A673 (cell line): ENCODE measurements around the gene OR52A1. TPM values are rescaled to one million over a fixed set of nuclear protein-coding genes. Genes with fewer than 3 reads are reported as not detected.

Experiments
- BruUV-seq: library from RNA; stranded (reverse); fragments of 400-500 nt; replicated peaks from 2 replicates; lab custom pipeline; 2021; lab: Mats Ljungman, UMichigan
- CTCF ChIA-PET: fragments of 300-600 bp; sonication (Branson Sonifier 250); formaldehyde crosslinking; loops from one replicate; lab custom pipeline; 2022; ENCODE audit warnings: antibody characterized with exemption; lab: Charles Lee
- POLR2A ChIA-PET: fragments of 300-600 bp; sonication (Branson Sonifier 250); formaldehyde crosslinking; loops from one replicate; lab custom pipeline; 2022; ENCODE audit warnings: antibody characterized with exemption; ENCODE audit not compliant: low non-redundant PET; lab: Charles Lee
- DNase-seq: peaks from one replicate; pipeline ENCODE4 v3.0.0-alpha.2; 2015; ENCODE audit warnings: low spot score
- H3K27ac ChIP-seq: fragments of 200-600 bp; sonication (generic); 2 replicates; pipeline ENCODE4 v1.5.1; 2016; ENCODE audit warnings: mixed run types, low read depth, mild to moderate bottlenecking, mixed read lengths, antibody characterized with exemption, low read length; ENCODE audit not compliant: poor library complexity, severe bottlenecking
- H3K27me3 ChIP-seq: fragments of 200-600 bp; sonication (generic); replicated peaks from 2 replicates; pipeline ENCODE4 v1.6.1; 2017; ENCODE audit warnings: mixed run types, low read depth, mild to moderate bottlenecking, mixed read lengths, antibody characterized with exemption, low read length; ENCODE audit not compliant: insufficient read depth, poor library complexity
- H3K36me3 ChIP-seq: fragments of 200-600 bp; sonication (generic); 2 replicates; pipeline ENCODE4 v1.6.1; 2016; ENCODE audit warnings: mixed run types, mild to moderate bottlenecking, mixed read lengths, antibody characterized with exemption, low read length; ENCODE audit not compliant: insufficient read depth, poor library complexity, severe bottlenecking
- H3K4me1 ChIP-seq: fragments of 200-600 bp; sonication (generic); 2 replicates; pipeline ENCODE4 v1.6.1; 2017; ENCODE audit warnings: mixed run types, mild to moderate bottlenecking, mixed read lengths, antibody characterized with exemption, low read length; ENCODE audit not compliant: insufficient read depth, poor library complexity, severe bottlenecking
- H3K4me3 ChIP-seq: fragments of 200-600 bp; sonication (generic); 2 replicates; pipeline ENCODE4 v1.5.1; 2016; ENCODE audit warnings: low read depth, mixed run types, mild to moderate bottlenecking, mixed read lengths, low read length; ENCODE audit not compliant: poor library complexity, severe bottlenecking
- H3K9me3 ChIP-seq: fragments of 200-600 bp; sonication (generic); 2 replicates; pipeline ENCODE4 v1.6.1; 2016; ENCODE audit warnings: mixed run types, low read depth, mild to moderate bottlenecking, mixed read lengths, antibody characterized with exemption, low read length; ENCODE audit not compliant: poor library complexity, severe bottlenecking
- EZH2 ChIP-seq: fragments of 200-600 bp; sonication (generic); IDR thresholded peaks from 2 replicates; pipeline ENCODE4 v1.6.1; 2017; ENCODE audit warnings: borderline replicate concordance, low read depth, mild to moderate bottlenecking, mixed read lengths, antibody characterized with exemption, low read length; ENCODE audit not compliant: poor library complexity, severe bottlenecking
- intact Hi-C: fragments of 100-400 bp; cut with micrococcal nuclease; formaldehyde crosslinking; loops from one replicate; pipeline ENCODE4 v1.10.0; 2022; ENCODE audit not compliant: unreplicated experiment
- total RNA-seq: library from RNA; stranded (reverse); gene quantifications from 2 replicates; pipeline ENCODE4 v1.2.3, GENCODE V29; 2021
- TF ChIP-seq, protein P1 (sequence below): fragments of 300-800, 200-600 bp; sonication (generic); conservative IDR thresholded peaks from 2 replicates; pipeline ENCODE4 v1.5.1; 2017; ENCODE audit warnings: low read depth, mild to moderate bottlenecking, antibody characterized with exemption, low read length, moderate library complexity, mixed read lengths

Gene OR52A1
- total RNA-seq, 1 experiment from 2014 or later, result not detected

DNA sequence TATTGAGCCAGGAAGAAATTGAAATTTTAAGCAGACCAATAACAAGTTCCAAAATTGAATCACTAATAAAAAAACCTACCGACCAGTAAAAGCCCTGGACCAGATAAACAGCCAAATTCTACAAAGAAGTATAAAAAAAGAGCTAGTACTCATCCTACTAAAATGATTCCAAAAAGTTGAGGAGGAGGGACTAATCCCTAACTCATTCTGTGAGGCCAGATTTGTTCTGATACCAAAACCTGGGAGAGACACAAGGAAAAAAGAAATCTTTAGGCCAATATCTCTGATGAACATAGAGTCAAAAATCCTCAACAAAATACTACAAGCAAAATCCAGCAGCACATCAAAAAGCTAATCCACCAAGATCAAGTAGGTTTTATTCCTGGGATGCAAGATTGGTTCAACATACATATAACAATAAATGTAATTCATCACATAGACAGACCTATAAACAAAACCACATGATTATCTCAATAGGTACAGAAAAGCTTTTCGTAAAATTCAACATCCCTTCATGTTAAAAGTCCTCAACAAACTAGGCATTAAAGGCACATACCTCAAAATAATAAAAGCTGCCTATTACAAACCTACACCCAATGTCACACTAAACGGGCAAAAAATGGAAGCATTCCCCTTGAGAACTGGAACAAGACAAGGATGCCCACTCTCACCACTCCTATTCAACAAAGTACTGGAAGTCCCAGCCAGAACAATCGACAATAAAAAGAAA, 29.5 kb downstream of the OR52A1 start:
- Histone ChIP-seq H3K36me3 (no peaks in the 10 kb centered on the region), H3K27ac (no peak overlapping the region), H3K9me3 (no peaks in the 10 kb centered on the region), H3K4me1 (no peaks in the 10 kb centered on the region), H3K27me3 (no peaks in the 10 kb centered on the region), H3K4me3 (no peak overlapping the region)
- CTCF ChIA-PET, result no interaction called here
- POLR2A ChIA-PET, result no interaction called here
- BruUV-seq, result no TSS peak
- intact Hi-C loops, result loop anchor here (1.0 to 10.0 kb wide), 6 partner anchors 167 to 760 kb away; partner anchors contain the start of gene OR52E4
- no peak for DNase-seq
- TF ChIP-seq EZH2, result no peak
- TF ChIP-seq, protein P1, sequence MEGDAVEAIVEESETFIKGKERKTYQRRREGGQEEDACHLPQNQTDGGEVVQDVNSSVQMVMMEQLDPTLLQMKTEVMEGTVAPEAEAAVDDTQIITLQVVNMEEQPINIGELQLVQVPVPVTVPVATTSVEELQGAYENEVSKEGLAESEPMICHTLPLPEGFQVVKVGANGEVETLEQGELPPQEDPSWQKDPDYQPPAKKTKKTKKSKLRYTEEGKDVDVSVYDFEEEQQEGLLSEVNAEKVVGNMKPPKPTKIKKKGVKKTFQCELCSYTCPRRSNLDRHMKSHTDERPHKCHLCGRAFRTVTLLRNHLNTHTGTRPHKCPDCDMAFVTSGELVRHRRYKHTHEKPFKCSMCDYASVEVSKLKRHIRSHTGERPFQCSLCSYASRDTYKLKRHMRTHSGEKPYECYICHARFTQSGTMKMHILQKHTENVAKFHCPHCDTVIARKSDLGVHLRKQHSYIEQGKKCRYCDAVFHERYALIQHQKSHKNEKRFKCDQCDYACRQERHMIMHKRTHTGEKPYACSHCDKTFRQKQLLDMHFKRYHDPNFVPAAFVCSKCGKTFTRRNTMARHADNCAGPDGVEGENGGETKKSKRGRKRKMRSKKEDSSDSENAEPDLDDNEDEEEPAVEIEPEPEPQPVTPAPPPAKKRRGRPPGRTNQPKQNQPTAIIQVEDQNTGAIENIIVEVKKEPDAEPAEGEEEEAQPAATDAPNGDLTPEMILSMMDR, result no peak

DNA sequence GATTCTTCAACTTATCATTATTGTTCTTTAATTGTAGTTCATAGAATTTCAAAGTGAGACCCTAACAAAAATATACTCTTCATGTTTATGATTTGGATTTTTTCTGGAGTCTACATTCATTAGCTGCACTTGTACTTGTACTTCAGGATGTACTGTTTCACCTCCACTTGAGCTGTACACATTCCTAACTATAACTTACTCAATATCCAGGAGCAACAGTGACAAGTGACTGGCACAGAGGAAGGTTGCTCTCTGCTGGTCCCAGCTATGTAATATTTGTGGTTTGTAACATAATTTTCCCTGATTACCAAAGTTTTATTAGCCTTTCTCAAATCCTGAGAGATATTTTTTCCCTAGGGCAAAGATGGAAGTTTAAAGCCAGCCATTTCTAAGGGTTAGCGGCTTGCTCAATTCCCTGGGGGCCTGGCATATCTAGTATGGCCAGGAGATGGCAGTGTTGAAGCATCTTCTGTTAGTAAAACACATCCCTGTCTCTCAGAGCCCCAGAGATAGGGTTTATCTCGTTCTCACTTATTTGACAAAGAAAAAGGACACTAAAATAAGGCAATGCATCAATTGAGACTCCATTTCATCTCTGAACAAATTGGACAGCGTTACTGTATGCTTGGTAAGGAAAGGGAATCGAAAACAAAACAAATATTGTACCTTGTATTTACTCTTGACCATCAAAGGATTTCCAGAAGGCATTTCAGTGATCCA, 30.6 kb downstream of the OR52A1 start:
- H3K27me3 ChIP-seq, result no peaks in the 10 kb centered on the region
- no peaks in the 10 kb centered on the region for H3K36me3 ChIP-seq
- peak; percentile 80 for DNase-seq
- H3K4me1 ChIP-seq, result no peaks in the 10 kb centered on the region
- no peaks in the 10 kb centered on the region for H3K9me3 ChIP-seq
- intact Hi-C loops, result loop anchor here (1.0 to 10.0 kb wide), 6 partner anchors 168 to 761 kb away; partner anchors contain the start of gene OR52E4
- ChIA-PET POLR2A (no interaction called here), CTCF (no interaction called here)
- BruUV-seq, result no TSS peak
- H3K4me3 ChIP-seq, result no peak overlapping the region
- H3K27ac ChIP-seq, result no peak overlapping the region
- TF ChIP-seq EZH2, result no peak
- TF ChIP-seq, protein P1, result peak; percentile 75

DNA sequence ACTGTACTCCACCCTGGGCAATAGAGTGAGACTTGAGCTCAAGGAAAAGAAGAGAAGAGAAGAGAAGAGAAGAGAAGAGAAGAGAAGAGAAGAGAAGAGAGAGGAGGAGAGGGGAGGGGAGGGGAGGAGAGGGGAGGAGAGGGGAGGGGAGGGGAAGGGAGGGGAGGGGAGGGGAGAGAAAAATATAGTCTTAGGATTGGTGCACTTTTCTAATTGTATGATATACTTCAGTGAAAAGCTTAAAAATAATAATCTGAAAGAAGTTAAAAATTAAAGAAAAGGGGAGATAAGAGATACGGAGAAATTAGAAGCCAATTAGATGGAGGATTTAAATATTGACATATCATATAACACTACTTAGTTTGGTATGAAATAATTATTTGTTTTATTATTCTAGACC, 35.7 kb downstream of the OR52A1 start:
- Histone ChIP-seq H3K27me3 (no peaks in the 10 kb centered on the region), H3K36me3 (no peaks in the 10 kb centered on the region), H3K9me3 (no peaks in the 10 kb centered on the region), H3K4me1 (no peaks in the 10 kb centered on the region), H3K27ac (no peak overlapping the region), H3K4me3 (no peak overlapping the region)
- POLR2A ChIA-PET, result no interaction called here
- BruUV-seq, result no TSS peak
- TF ChIP-seq, protein P1, result no peak
- no peak for TF ChIP-seq EZH2
- CTCF ChIA-PET, result no interaction called here
- intact Hi-C loops, result no loop called here
- no peak for DNase-seq
